KOPT-K1 (cell line): ENCODE results near the gene ARHGEF19.
"Not testable (repeated sequence)": the region's sequence is repeated elsewhere in the genome, so short reads cannot be mapped to it uniquely, and the experiment has no call there.

Experiments used
- H3K27ac ChIP-seq: fragments of 200-600 bp; sonication (generic); 2 replicates; pipeline ENCODE4 v1.5.1; 2016; ENCODE audit warnings: antibody characterized with exemption, mild to moderate bottlenecking, low read depth, low read length; ENCODE audit not compliant: poor library complexity, severe bottlenecking
- H3K36me3 ChIP-seq: fragments of 200-600 bp; sonication (generic); 2 replicates; pipeline ENCODE4 v1.5.1; 2017; ENCODE audit warnings: antibody characterized with exemption, mild to moderate bottlenecking, low read length, moderate library complexity; ENCODE audit not compliant: insufficient read depth
- H3K9me3 ChIP-seq: fragments of 200-600 bp; sonication (generic); 2 replicates; pipeline ENCODE4 v1.5.1; 2017; ENCODE audit warnings: antibody characterized with exemption, low read length, mild to moderate bottlenecking; ENCODE audit not compliant: insufficient read depth, poor library complexity, severe bottlenecking

ARHGEF19 gene

GRCh38 chr1:16165548-16165947, 46.9 kb downstream of the ARHGEF19 start:
- Histone ChIP-seq H3K9me3 (no peaks in the 10 kb centered on the region), H3K36me3 (no peaks in the 10 kb centered on the region), H3K27ac (no peak overlapping the region)

- Histone ChIP-seq H3K27ac (no peak overlapping the region), H3K9me3 (no peaks in the 10 kb centered on the region), H3K36me3 (no peaks in the 10 kb centered on the region)
Observed at GRCh38 chr1:16165073-16165364, 47.4 kb downstream of the ARHGEF19 start.

- Histone ChIP-seq H3K36me3 (no peaks in the 10 kb centered on the region), H3K9me3 (no peaks in the 10 kb centered on the region), H3K27ac (no peak overlapping the region)
Observed at GRCh38 chr1:16164213-16165072, 48.0 kb downstream of the ARHGEF19 start.

GRCh38 chr1:16163608-16164212, 48.7 kb downstream of the ARHGEF19 start:
- H3K36me3 ChIP-seq, H3K27ac ChIP-seq, H3K9me3 ChIP-seq: not testable (repeated sequence)

GRCh38 chr1:16162163-16162822, 50.2 kb downstream of the ARHGEF19 start:
- Histone ChIP-seq H3K9me3 (no peaks in the 10 kb centered on the region), H3K27ac (no peak overlapping the region), H3K36me3 (no peaks in the 10 kb centered on the region)

- H3K27ac ChIP-seq, result no peak overlapping the region
- no peaks in the 10 kb centered on the region for H3K9me3 ChIP-seq
- no peaks in the 10 kb centered on the region for H3K36me3 ChIP-seq
Observed at GRCh38 chr1:16161717-16162116, 50.7 kb downstream of the ARHGEF19 start.

- no peak overlapping the region for H3K27ac ChIP-seq
- no peaks in the 10 kb centered on the region for H3K9me3 ChIP-seq
- H3K36me3 ChIP-seq, result no peaks in the 10 kb centered on the region
Observed at GRCh38 chr1:16158993-16159831, 53.2 kb downstream of the ARHGEF19 start.

GRCh38 chr1:16158025-16158424, 54.4 kb downstream of the ARHGEF19 start:
- Histone ChIP-seq H3K36me3 (no peaks in the 10 kb centered on the region), H3K27ac (no peak overlapping the region), H3K9me3 (no peaks in the 10 kb centered on the region)

GRCh38 chr1:16156848-16157495, 55.5 kb downstream of the ARHGEF19 start:
- Histone ChIP-seq H3K36me3 (no peaks in the 10 kb centered on the region), H3K9me3 (no peaks in the 10 kb centered on the region), H3K27ac (no peak overlapping the region)

GRCh38 chr1:16155537-16156410, 56.7 kb downstream of the ARHGEF19 start, which contains the start of gene EPHA2:
TSS of gene EPHA2 (minus strand) at chr1:16156069. CDS start at chr1:16155932, 137 bp downstream.
- H3K9me3 ChIP-seq, result no peaks in the 10 kb centered on the region
- no peaks in the 10 kb centered on the region for H3K36me3 ChIP-seq
- no peak within 1 kb of the TSS for H3K27ac ChIP-seq

GRCh38 chr1:16153999-16154673, 58.3 kb downstream of the ARHGEF19 start:
- Histone ChIP-seq H3K27ac (no peak overlapping the region), H3K36me3 (no peaks in the 10 kb centered on the region), H3K9me3 (no peaks in the 10 kb centered on the region)

GRCh38 chr1:16153096-16153998, 59.1 kb downstream of the ARHGEF19 start:
- Histone ChIP-seq H3K36me3 (no peaks in the 10 kb centered on the region), H3K9me3 (no peaks in the 10 kb centered on the region), H3K27ac (no peak overlapping the region)
